SK-N-SH (cell line): ENCODE measurements around the gene IL32.

Experiments
- CHD2 ChIP-seq: fragments of 150-350 bp; IDR thresholded peaks from 2 replicates; pipeline ENCODE4 v1.6.1; 2018; ENCODE audit warnings: low read length; ENCODE audit not compliant: partially characterized antibody
- CTCF ChIP-seq: fragments of 200-600 bp; sonication (generic); IDR thresholded peaks from 2 replicates; pipeline ENCODE4 v1.6.1; 2017; ENCODE audit warnings: antibody characterized with exemption, mild to moderate bottlenecking, moderate library complexity
- EP300 ChIP-seq, 2 experiments: IDR thresholded peaks; 2 replicates each; pipeline versions ENCODE4 v1.4.0 to v1.6.1; 2012; ENCODE audit warnings: borderline replicate concordance in 1 of 2, low read depth in 1 of 2, low read length in 1 of 2
- EZH2phosphoT487 ChIP-seq: fragments of 200-600 bp; sonication (generic); IDR thresholded peaks from 2 replicates; pipeline ENCODE4 v1.6.1; 2017; ENCODE audit warnings: low read depth, mixed run types, mild to moderate bottlenecking, antibody characterized with exemption, moderate library complexity, borderline replicate concordance
- IRF3 ChIP-seq: fragments of 150-350 bp; IDR thresholded peaks from 2 replicates; pipeline ENCODE4 v1.6.1; 2016; ENCODE audit warnings: mild to moderate bottlenecking, low read depth, low read length
- NFIC ChIP-seq: IDR thresholded peaks from 2 replicates; pipeline ENCODE4 v1.4.0; 2012; ENCODE audit warnings: borderline replicate concordance
- PBX3 ChIP-seq: IDR thresholded peaks from 2 replicates; pipeline ENCODE4; 2012
- POLR2AphosphoS5 ChIP-seq: IDR thresholded peaks from 2 replicates; pipeline ENCODE4 v1.6.1; 2012; ENCODE audit warnings: low read depth, low read length
- RAD21 ChIP-seq: IDR thresholded peaks from 2 replicates; pipeline ENCODE4 v1.6.1; 2012; ENCODE audit warnings: mild to moderate bottlenecking, low read length
- REST ChIP-seq: IDR thresholded peaks from 2 replicates; pipeline ENCODE4 v1.6.1; 2012; ENCODE audit warnings: mild to moderate bottlenecking, low read depth, low read length, moderate library complexity
- YY1 ChIP-seq: IDR thresholded peaks from 2 replicates; pipeline ENCODE4 v1.4.0; 2012; ENCODE audit warnings: low read depth, mild to moderate bottlenecking

- TF ChIP-seq EZH2phosphoT487 (no peak), CTCF (no peak), EP300 (IDR thresholded peaks at IDR 0.05; ENCODE audit: borderline replicate concordance in 1 of 2, low read depth in 1 of 2, low read length in 1 of 2) (no peak), POLR2AphosphoS5 (no peak), REST (no peak), PBX3 (no peak), YY1 (no peak), CHD2 (no peak), IRF3 (no peak), NFIC (no peak), RAD21 (no peak)
Measured at GRCh38 chr16:3065069-3065741, at the start of gene IL32.
